ENCODE measurements around the gene PITPNC1. TPM values are rescaled to one million over a fixed set of nuclear protein-coding genes. Genes with fewer than 3 reads are reported as not detected.
"Not testable (repeated sequence)": the region's sequence is repeated elsewhere in the genome, so short reads cannot be mapped to it uniquely, and the experiment has no call there.

PITPNC1 gene
- total RNA-seq, 1 donor from 2014 or later: 13.0 TPM

- Histone ChIP-seq H3K4me3 (ENCODE audit: low read depth, low read length) (no peak overlapping the region), H3K27me3 (ENCODE audit: control insufficient read depth, insufficient read depth, low read length) (no peaks in the 10 kb centered on the region), H3K36me3 (ENCODE audit: control insufficient read depth, insufficient read depth, low read length) (no peaks in the 10 kb centered on the region)
- no peak for DNase-seq (ENCODE audit: low read depth)
- TF ChIP-seq, protein P1, sequence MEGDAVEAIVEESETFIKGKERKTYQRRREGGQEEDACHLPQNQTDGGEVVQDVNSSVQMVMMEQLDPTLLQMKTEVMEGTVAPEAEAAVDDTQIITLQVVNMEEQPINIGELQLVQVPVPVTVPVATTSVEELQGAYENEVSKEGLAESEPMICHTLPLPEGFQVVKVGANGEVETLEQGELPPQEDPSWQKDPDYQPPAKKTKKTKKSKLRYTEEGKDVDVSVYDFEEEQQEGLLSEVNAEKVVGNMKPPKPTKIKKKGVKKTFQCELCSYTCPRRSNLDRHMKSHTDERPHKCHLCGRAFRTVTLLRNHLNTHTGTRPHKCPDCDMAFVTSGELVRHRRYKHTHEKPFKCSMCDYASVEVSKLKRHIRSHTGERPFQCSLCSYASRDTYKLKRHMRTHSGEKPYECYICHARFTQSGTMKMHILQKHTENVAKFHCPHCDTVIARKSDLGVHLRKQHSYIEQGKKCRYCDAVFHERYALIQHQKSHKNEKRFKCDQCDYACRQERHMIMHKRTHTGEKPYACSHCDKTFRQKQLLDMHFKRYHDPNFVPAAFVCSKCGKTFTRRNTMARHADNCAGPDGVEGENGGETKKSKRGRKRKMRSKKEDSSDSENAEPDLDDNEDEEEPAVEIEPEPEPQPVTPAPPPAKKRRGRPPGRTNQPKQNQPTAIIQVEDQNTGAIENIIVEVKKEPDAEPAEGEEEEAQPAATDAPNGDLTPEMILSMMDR (IDR thresholded peaks at IDR 0.05; ENCODE audit: insufficient read depth, low read length, poor library complexity, severe bottlenecking): no peak
Observed at GRCh38 chr17:67509390-67510287, 132.6 kb downstream of the PITPNC1 start.

- H3K36me3 ChIP-seq (ENCODE audit: control insufficient read depth, insufficient read depth, low read length): no peaks in the 10 kb centered on the region
- no peak for DNase-seq (ENCODE audit: low read depth)
- H3K27me3 ChIP-seq (ENCODE audit: control insufficient read depth, insufficient read depth, low read length): no peaks in the 10 kb centered on the region
- no peak overlapping the region for H3K4me3 ChIP-seq (ENCODE audit: low read depth, low read length)
- TF ChIP-seq, protein P1 (IDR thresholded peaks at IDR 0.05; ENCODE audit: insufficient read depth, low read length, poor library complexity, severe bottlenecking): no peak
Observed at GRCh38 chr17:67511012-67511411, 133.9 kb downstream of the PITPNC1 start.

DNA sequence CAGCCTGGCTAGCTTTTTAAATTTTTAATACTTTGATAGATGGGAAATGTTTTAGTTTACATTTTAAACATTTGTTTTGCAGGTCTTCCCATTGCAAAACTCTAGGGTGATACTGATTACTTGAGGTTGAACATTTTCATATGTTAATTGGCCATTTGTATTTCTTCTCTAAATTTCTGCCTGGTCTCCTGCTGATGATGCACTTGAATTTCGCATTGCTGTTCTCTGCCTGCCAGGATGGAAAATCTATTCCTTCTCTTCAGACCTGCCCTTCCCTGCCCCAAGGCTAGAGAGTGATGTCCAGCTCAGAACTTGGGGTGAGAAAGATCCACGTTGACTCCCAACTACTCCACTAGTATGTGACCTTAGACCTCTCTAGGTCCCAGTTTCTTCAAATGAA lies 134.7 kb downstream of the PITPNC1 start:
- no peak overlapping the region for H3K4me3 ChIP-seq (ENCODE audit: low read depth, low read length)
- no peak for DNase-seq (ENCODE audit: low read depth)
- H3K27me3 ChIP-seq (ENCODE audit: control insufficient read depth, insufficient read depth, low read length): no peaks in the 10 kb centered on the region
- no peaks in the 10 kb centered on the region for H3K36me3 ChIP-seq (ENCODE audit: control insufficient read depth, insufficient read depth, low read length)
- TF ChIP-seq, protein P1 (IDR thresholded peaks at IDR 0.05; ENCODE audit: insufficient read depth, low read length, poor library complexity, severe bottlenecking): no peak

- no peak for DNase-seq (ENCODE audit: low read depth)
- no peak overlapping the region for H3K4me3 ChIP-seq (ENCODE audit: low read depth, low read length)
- no peaks in the 10 kb centered on the region for H3K36me3 ChIP-seq (ENCODE audit: control insufficient read depth, insufficient read depth, low read length)
- no peaks in the 10 kb centered on the region for H3K27me3 ChIP-seq (ENCODE audit: control insufficient read depth, insufficient read depth, low read length)
- TF ChIP-seq, protein P1 (IDR thresholded peaks at IDR 0.05; ENCODE audit: insufficient read depth, low read length, poor library complexity, severe bottlenecking): no peak
Observed at GRCh38 chr17:67514998-67515397, 137.9 kb downstream of the PITPNC1 start.

DNA sequence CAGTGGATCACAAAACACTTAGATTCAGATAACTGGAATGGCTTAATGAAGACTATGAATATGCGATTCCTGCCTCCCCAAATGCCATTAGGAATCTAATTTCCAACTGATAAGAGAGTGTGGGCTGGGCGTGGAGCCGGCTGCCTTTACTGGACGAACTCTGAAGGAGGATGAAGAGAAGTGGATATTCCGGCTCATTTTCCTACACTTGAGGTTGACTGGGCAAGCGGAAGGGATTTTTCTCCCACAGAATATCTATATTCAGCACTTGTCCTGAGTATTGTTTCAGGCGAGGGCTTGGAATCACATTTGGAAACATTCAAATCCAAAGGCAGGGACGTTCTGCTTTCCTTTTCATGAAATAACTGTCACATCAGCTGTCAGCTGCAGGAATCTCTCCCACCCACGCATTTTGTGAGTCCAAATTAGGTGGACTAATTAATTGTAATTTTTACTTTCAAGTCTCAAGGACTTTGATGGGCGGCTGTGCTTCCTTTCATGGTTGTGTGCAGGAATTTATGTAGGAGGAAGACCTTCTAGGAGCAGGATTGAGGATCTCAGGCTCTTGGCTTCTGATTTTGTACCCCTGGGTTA lies 138.5 kb downstream of the PITPNC1 start:
- no peaks in the 10 kb centered on the region for H3K27me3 ChIP-seq (ENCODE audit: control insufficient read depth, insufficient read depth, low read length)
- no peaks in the 10 kb centered on the region for H3K36me3 ChIP-seq (ENCODE audit: control insufficient read depth, insufficient read depth, low read length)
- H3K4me3 ChIP-seq (ENCODE audit: low read depth, low read length): no peak overlapping the region
- TF ChIP-seq, protein P1 (IDR thresholded peaks at IDR 0.05; ENCODE audit: insufficient read depth, low read length, poor library complexity, severe bottlenecking): no peak
- DNase-seq (ENCODE audit: low read depth): no peak

DNA sequence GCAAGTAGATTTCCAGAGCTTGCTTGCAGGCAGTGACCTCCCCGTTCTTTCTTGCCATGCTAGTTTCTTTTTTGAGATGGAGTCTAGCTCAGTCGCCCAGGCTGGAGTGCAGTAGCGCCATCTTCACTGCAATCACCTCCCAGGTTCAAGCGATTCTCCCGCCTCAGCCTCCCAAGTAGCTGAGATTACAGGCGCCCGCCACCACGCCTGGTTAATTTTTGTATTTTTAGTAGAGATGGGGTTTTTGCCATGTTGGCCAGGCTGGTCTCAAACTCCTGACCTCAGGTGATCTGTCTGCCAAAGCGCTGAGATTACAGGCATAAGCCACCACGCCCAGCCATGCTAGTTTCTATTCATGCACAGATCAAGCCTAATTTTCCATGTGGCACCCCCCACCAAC lies 139.5 kb downstream of the PITPNC1 start:
- H3K4me3 ChIP-seq (ENCODE audit: low read depth, low read length); DNase-seq (ENCODE audit: low read depth); H3K36me3 ChIP-seq (ENCODE audit: control insufficient read depth, insufficient read depth, low read length); H3K27me3 ChIP-seq (ENCODE audit: control insufficient read depth, insufficient read depth, low read length): not testable (repeated sequence)

Measured in kidney epithelial cell (primary cell).